ENCODE data around the gene NT5C2.

DNA sequence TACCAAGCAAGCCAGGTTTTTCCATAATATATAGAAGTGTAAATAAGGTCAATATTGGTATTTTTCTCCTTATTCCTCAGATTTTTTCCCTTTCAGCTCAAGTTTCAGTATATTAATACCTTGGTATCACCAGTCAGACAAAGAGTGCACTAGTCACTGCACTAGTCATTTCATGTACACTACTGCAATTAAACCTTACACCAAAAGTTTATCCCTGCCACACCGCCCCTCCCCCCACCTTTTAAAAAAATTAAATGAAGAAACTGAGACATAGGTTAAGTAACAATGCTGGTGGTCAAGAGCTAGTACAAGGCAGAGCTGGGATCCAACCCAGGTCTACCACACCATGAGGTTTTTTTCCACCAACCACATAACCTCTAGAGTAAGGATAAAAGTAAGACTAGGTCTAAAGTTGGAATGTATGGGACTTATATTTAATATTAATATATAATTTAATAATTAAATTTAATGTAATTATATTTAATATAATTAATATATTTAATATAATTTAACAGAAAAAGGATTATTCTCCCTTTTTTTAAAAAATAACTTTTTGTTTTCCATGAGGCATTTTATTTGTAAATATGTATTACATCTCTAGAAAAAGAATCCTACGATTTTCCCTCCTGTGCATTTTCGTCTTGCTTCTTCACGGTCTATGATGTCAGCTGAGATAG is 68.5 kb downstream of the NT5C2 start:
- TF ChIP-seq, protein P1, sequence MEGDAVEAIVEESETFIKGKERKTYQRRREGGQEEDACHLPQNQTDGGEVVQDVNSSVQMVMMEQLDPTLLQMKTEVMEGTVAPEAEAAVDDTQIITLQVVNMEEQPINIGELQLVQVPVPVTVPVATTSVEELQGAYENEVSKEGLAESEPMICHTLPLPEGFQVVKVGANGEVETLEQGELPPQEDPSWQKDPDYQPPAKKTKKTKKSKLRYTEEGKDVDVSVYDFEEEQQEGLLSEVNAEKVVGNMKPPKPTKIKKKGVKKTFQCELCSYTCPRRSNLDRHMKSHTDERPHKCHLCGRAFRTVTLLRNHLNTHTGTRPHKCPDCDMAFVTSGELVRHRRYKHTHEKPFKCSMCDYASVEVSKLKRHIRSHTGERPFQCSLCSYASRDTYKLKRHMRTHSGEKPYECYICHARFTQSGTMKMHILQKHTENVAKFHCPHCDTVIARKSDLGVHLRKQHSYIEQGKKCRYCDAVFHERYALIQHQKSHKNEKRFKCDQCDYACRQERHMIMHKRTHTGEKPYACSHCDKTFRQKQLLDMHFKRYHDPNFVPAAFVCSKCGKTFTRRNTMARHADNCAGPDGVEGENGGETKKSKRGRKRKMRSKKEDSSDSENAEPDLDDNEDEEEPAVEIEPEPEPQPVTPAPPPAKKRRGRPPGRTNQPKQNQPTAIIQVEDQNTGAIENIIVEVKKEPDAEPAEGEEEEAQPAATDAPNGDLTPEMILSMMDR (IDR thresholded peaks at IDR 0.05) = no peak
- no peak for TF ChIP-seq POLR2A (IDR thresholded peaks at IDR 0.05)
